ENCODE results near the gene TMEM235. TPM values are rescaled to one million over a fixed set of nuclear protein-coding genes. Genes with fewer than 3 reads are reported as not detected.

TMEM235 gene
- total and polyA plus RNA-seq, 2 donors (not counting 3 experiments of a cell fraction or from before 2014, with no cell fraction given) = 0.04 to 0.38 TPM

DNA sequence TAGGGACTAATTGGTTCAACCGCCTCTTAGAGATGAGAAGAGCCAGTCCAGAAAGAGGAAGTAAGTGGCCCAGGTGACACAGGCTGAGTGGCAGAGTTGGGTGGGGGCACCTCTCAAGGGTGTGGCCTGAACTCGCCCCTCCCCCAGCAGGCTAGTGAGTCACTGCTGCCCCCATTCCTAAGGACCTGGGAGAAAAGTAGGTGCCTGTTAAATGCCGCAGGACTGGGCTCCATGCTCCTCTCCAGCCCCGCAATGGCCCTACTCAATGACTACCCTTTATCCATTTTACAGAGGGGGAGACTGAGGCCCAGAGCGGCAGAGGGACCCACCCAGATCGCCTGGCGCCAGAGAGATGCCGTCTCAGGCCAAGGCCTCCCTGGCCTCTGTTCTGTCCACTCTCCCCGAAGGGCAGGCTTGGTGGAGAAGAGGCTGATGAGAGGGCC is 8.1 kb downstream of the TMEM235 start:
- intact Hi-C loops (cut with micrococcal nuclease) (no loop called here), dilution Hi-C loops (cut with MboI; ENCODE audit: extremely low pct_ligation_motif_present, low sequenced_read_pairs) (no loop called here)
- BruUV-seq (replicated peaks) = no TSS peak
- DNase-seq (ENCODE audit: low read depth, low spot score) = no peak
- Histone ChIP-seq H4K20me1 (replicated peaks; ENCODE audit: control insufficient read depth, extremely low read depth, insufficient read depth, low read length) (no peaks in the 10 kb centered on the region), H3K9me3 (replicated peaks; ENCODE audit: control insufficient read depth, insufficient read depth, low read length) (no peaks in the 10 kb centered on the region), H2AFZ (ENCODE audit: low read depth, low read length) (no peak overlapping the region), H3K9ac (replicated peaks; ENCODE audit: extremely low read depth, insufficient read depth, low read length) (no peak overlapping the region), H3K27ac (ENCODE audit: insufficient read depth, low read depth, low read length) (no peak overlapping the region), H3K4me2 (ENCODE audit: insufficient read depth, low read length) (no peak overlapping the region), H3K79me2 (ENCODE audit: control insufficient read depth, insufficient read depth, low read length) (no peaks in the 10 kb centered on the region), H3K27me3 (ENCODE audit: control insufficient read depth in 2 of 2, insufficient read depth in 2 of 2, low read length in 2 of 2) (no peaks in the 10 kb centered on the region), H3K9me1 (replicated peaks; ENCODE audit: control insufficient read depth, extremely low read depth, insufficient read depth, low read length) (no peaks in the 10 kb centered on the region), H3K4me1 (ENCODE audit: control insufficient read depth, extremely low read depth, insufficient read depth, low read length) (peaks cover 3% of the 10 kb centered on the region), H3K4me3 (replicated peaks in 1 of 3; ENCODE audit: insufficient read depth in 1 of 3, low read depth in 1 of 3, low read length in 3 of 3) (no peak overlapping the region), H3K36me3 (ENCODE audit: control insufficient read depth in 2 of 2, extremely low read depth in 1 of 2, insufficient read depth in 2 of 2, low read length in 2 of 2) (no peaks in the 10 kb centered on the region)
- TF ChIP-seq POLR2AphosphoS5 (IDR thresholded peaks at IDR 0.05; ENCODE audit: insufficient read depth, low read depth, low read length) = no peak
- POLR2A ChIA-PET = no interaction called here
- CTCF ChIA-PET = no interaction called here
- no peak for FAIRE-seq

DNA sequence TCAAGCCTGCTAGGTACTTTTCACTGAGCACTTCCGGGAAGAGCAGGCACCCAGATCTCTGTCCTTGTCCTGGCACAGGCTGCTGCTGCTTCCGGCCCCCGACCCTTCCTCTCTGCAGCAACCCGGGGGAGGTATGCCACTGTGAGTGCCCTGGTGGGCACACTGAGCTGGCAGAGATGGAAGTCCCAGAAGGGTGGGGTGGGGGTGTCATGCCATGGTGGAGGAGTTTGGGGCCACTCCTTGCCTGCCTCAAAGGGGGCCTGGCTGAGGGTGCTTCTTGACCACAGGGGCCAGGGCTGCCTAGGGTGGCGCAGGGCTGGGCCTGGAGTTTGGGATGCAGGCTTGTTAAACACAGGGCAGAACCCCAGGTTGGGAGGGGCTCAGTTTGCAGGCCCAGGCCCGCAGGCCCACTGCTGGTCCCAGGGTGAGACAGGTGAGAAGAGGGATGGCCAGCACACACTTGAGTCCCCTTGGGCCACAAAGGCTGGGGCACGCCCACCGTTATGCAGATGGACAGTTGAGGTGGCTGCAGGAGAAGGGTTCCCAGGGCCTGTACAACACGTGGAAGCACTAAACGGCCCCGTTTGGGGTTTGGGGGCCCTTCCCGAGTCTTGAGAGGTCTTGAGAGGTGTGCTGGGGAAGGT is 8.7 kb downstream of the TMEM235 start:
- H3K9me1 ChIP-seq (replicated peaks; ENCODE audit: control insufficient read depth, extremely low read depth, insufficient read depth, low read length) = no peaks in the 10 kb centered on the region
- no peak overlapping the region for H3K27ac ChIP-seq (ENCODE audit: insufficient read depth, low read depth, low read length)
- no TSS peak for BruUV-seq (replicated peaks)
- no peaks in the 10 kb centered on the region for H3K27me3 ChIP-seq (ENCODE audit: control insufficient read depth in 2 of 2, insufficient read depth in 2 of 2, low read length in 2 of 2)
- TF ChIP-seq EZH2 (IDR thresholded peaks at IDR 0.05; ENCODE audit: borderline replicate concordance, low read depth, low read length, severe bottlenecking) (no peak), GATA2 (IDR thresholded peaks at IDR 0.05; ENCODE audit: insufficient read depth, insufficient read length, low read depth, low read length) (no peak), MYC (IDR thresholded peaks at IDR 0.05; ENCODE audit: low read depth, low read length) (no peak), FOS (IDR thresholded peaks at IDR 0.05; ENCODE audit: borderline replicate concordance, insufficient read depth, low read length) (no peak), POLR2A (IDR thresholded peaks at IDR 0.05; ENCODE audit: low read depth, low read length) (no peak), POLR2AphosphoS5 (IDR thresholded peaks at IDR 0.05; ENCODE audit: insufficient read depth, low read depth, low read length) (no peak), JUN (IDR thresholded peaks at IDR 0.05; ENCODE audit: borderline replicate concordance, insufficient read depth, insufficient read length, low read depth) (no peak)
- TF ChIP-seq, protein P1, sequence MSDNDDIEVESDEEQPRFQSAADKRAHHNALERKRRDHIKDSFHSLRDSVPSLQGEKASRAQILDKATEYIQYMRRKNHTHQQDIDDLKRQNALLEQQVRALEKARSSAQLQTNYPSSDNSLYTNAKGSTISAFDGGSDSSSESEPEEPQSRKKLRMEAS (IDR thresholded peaks at IDR 0.05; ENCODE audit: insufficient read depth, insufficient read length) = no peak
- TF ChIP-seq, protein P2, sequence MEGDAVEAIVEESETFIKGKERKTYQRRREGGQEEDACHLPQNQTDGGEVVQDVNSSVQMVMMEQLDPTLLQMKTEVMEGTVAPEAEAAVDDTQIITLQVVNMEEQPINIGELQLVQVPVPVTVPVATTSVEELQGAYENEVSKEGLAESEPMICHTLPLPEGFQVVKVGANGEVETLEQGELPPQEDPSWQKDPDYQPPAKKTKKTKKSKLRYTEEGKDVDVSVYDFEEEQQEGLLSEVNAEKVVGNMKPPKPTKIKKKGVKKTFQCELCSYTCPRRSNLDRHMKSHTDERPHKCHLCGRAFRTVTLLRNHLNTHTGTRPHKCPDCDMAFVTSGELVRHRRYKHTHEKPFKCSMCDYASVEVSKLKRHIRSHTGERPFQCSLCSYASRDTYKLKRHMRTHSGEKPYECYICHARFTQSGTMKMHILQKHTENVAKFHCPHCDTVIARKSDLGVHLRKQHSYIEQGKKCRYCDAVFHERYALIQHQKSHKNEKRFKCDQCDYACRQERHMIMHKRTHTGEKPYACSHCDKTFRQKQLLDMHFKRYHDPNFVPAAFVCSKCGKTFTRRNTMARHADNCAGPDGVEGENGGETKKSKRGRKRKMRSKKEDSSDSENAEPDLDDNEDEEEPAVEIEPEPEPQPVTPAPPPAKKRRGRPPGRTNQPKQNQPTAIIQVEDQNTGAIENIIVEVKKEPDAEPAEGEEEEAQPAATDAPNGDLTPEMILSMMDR (IDR thresholded peaks at IDR 0.05; ENCODE audit: extremely low read depth in 1 of 2, insufficient read depth in 1 of 2, low read depth in 1 of 2, low read length in 2 of 2) = no peak
- FAIRE-seq (no peak), DNase-seq (ENCODE audit: low read depth, low spot score) (no peak)
- H3K36me3 ChIP-seq (ENCODE audit: control insufficient read depth in 2 of 2, extremely low read depth in 1 of 2, insufficient read depth in 2 of 2, low read length in 2 of 2) = no peaks in the 10 kb centered on the region
- H3K9me3 ChIP-seq (replicated peaks; ENCODE audit: control insufficient read depth, insufficient read depth, low read length) = no peaks in the 10 kb centered on the region
- H3K4me3 ChIP-seq (replicated peaks in 1 of 3; ENCODE audit: insufficient read depth in 1 of 3, low read depth in 1 of 3, low read length in 3 of 3) = no peak overlapping the region
- dilution Hi-C loops (cut with MboI; ENCODE audit: extremely low pct_ligation_motif_present, low sequenced_read_pairs) = no loop called here
- CTCF ChIA-PET = interaction anchor here (0.7 kb wide), 1 partner anchor 11 kb away, joined by 4 read pairs; no protein-coding TSS in a partner anchor
- H3K79me2 ChIP-seq (ENCODE audit: control insufficient read depth, insufficient read depth, low read length) = no peaks in the 10 kb centered on the region
- intact Hi-C loops (cut with micrococcal nuclease) = no loop called here
- no peak overlapping the region for H2AFZ ChIP-seq (ENCODE audit: low read depth, low read length)
- H3K4me2 ChIP-seq (ENCODE audit: insufficient read depth, low read length) = no peak overlapping the region
- POLR2A ChIA-PET = no interaction called here
- no peak overlapping the region for H3K9ac ChIP-seq (replicated peaks; ENCODE audit: extremely low read depth, insufficient read depth, low read length)
- H3K4me1 ChIP-seq (ENCODE audit: control insufficient read depth, extremely low read depth, insufficient read depth, low read length) = peaks cover 1% of the 10 kb centered on the region
- H4K20me1 ChIP-seq (replicated peaks; ENCODE audit: control insufficient read depth, extremely low read depth, insufficient read depth, low read length) = no peaks in the 10 kb centered on the region
